ENCODE data around the gene ZNF277.

Gene ZNF277

GRCh38 chr7:112331492-112331891 lies 125.0 kb downstream of the ZNF277 start:
- H3K9me3 Mint-ChIP-seq = no peaks in the 10 kb centered on the region
- DNase-seq (ENCODE audit: low spot score) = no peak
- H3K27ac Mint-ChIP-seq = no peak overlapping the region
- peaks cover 13% of the 10 kb centered on the region for H3K36me3 Mint-ChIP-seq (ENCODE audit: low read depth)
- no peak overlapping the region for H3K4me3 Mint-ChIP-seq
- H3K27me3 Mint-ChIP-seq (ENCODE audit: low read depth) = no peaks in the 10 kb centered on the region
- H3K4me1 Mint-ChIP-seq (ENCODE audit: low read depth) = no peaks in the 10 kb centered on the region

DNA sequence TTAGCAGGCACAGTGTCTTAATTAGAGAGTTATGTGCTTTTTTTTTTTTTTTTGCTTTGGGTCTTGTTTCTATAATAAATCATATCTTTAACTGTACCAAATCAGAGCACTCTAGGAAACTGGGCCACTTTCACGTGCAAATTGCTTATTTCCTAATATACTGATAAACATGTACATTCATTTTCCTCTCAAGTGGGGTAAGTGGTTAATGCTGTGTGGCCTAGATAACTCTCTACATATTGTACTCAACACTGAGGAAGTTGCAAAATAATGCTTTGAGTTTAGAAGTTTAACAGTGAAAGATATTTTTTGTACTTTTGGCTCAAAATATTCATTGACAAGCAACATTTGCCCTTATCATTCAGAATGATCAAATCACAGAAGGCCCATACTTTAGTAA lies 127.9 kb downstream of the ZNF277 start:
- no peaks in the 10 kb centered on the region for H3K9me3 Mint-ChIP-seq
- H3K27ac Mint-ChIP-seq = no peak overlapping the region
- no peaks in the 10 kb centered on the region for H3K4me1 Mint-ChIP-seq (ENCODE audit: low read depth)
- no peak overlapping the region for H3K4me3 Mint-ChIP-seq
- H3K27me3 Mint-ChIP-seq (ENCODE audit: low read depth) = no peaks in the 10 kb centered on the region
- DNase-seq (ENCODE audit: low spot score) = no peak
- H3K36me3 Mint-ChIP-seq (ENCODE audit: low read depth) = peaks cover 10% of the 10 kb centered on the region

DNA sequence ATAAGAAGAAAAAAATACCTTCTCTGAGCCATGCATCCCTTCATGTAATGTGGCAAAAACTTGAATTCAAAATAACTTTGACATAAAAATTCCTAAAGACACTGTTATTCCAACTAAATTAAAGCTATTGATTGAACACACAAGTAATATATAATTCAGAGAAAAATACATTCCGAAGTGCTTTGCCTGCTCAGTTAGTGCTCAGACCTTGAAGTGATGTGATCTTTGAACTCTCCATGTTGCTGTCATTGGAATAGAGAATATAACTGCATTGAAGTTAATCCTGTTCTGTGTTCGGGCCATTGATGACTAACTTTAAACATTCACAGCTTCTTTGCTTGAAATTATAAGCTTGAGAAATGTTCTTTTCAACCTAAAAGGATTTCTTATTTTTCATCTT lies 129.8 kb downstream of the ZNF277 start:
- Mint-ChIP-seq H3K36me3 (ENCODE audit: low read depth) (peaks cover 7% of the 10 kb centered on the region), H3K27me3 (ENCODE audit: low read depth) (no peaks in the 10 kb centered on the region), H3K4me3 (no peak overlapping the region), H3K4me1 (ENCODE audit: low read depth) (no peaks in the 10 kb centered on the region), H3K27ac (no peak overlapping the region), H3K9me3 (no peaks in the 10 kb centered on the region)
- DNase-seq (ENCODE audit: low spot score) = no peak

- H3K9me3 Mint-ChIP-seq = no peaks in the 10 kb centered on the region
- H3K4me1 Mint-ChIP-seq (ENCODE audit: low read depth) = no peaks in the 10 kb centered on the region
- H3K36me3 Mint-ChIP-seq (ENCODE audit: low read depth) = peaks cover 7% of the 10 kb centered on the region
- no peaks in the 10 kb centered on the region for H3K27me3 Mint-ChIP-seq (ENCODE audit: low read depth)
- no peak for DNase-seq (ENCODE audit: low spot score)
- no peak overlapping the region for H3K27ac Mint-ChIP-seq
- H3K4me3 Mint-ChIP-seq = no peak overlapping the region
Measured at GRCh38 chr7:112336936-112337576, 130.6 kb downstream of the ZNF277 start.

- Mint-ChIP-seq H3K27ac (no peak overlapping the region), H3K36me3 (ENCODE audit: low read depth) (peaks cover 10% of the 10 kb centered on the region), H3K27me3 (ENCODE audit: low read depth) (no peaks in the 10 kb centered on the region), H3K4me1 (ENCODE audit: low read depth) (no peaks in the 10 kb centered on the region), H3K4me3 (no peak overlapping the region), H3K9me3 (no peaks in the 10 kb centered on the region)
- DNase-seq (ENCODE audit: low spot score) = no peak
Measured at GRCh38 chr7:112337892-112338291, 131.4 kb downstream of the ZNF277 start.

- Mint-ChIP-seq H3K9me3 (no peaks in the 10 kb centered on the region), H3K27ac (no peak overlapping the region), H3K36me3 (ENCODE audit: low read depth) (peaks cover 16% of the 10 kb centered on the region), H3K27me3 (ENCODE audit: low read depth) (no peaks in the 10 kb centered on the region), H3K4me1 (ENCODE audit: low read depth) (no peaks in the 10 kb centered on the region), H3K4me3 (no peak overlapping the region)
- no peak for DNase-seq (ENCODE audit: low spot score)
Measured at GRCh38 chr7:112338786-112339185, 132.3 kb downstream of the ZNF277 start.

DNA sequence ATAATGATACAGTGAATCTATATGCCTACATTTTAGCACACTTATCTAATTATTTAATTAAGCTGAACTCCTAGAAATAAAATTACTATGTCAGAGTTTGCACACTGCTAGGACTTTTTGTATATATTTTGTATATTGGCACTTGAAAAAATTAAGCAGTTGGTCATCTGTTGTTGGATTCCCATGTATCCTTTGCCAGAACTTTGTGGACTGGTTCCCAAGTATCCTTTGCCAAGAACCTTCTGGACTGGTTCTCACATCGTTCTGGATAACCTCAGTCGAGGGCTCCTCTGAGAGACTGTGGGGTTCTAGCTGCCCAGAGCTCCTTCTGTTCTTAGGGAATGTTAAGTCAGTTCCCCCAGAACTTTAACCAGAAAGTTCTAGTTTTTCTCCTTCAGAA lies 135.0 kb downstream of the ZNF277 start:
- H3K4me1 Mint-ChIP-seq (ENCODE audit: low read depth) = no peaks in the 10 kb centered on the region
- no peak overlapping the region for H3K4me3 Mint-ChIP-seq
- H3K36me3 Mint-ChIP-seq (ENCODE audit: low read depth) = peaks cover 23% of the 10 kb centered on the region
- no peak for DNase-seq (ENCODE audit: low spot score)
- H3K9me3 Mint-ChIP-seq = no peaks in the 10 kb centered on the region
- no peaks in the 10 kb centered on the region for H3K27me3 Mint-ChIP-seq (ENCODE audit: low read depth)
- no peak overlapping the region for H3K27ac Mint-ChIP-seq

GRCh38 chr7:112346381-112347060 lies 140.0 kb downstream of the ZNF277 start:
- Mint-ChIP-seq H3K4me3 (no peak overlapping the region), H3K9me3 (no peaks in the 10 kb centered on the region), H3K4me1 (ENCODE audit: low read depth) (peaks cover 3% of the 10 kb centered on the region), H3K27ac (no peak overlapping the region), H3K36me3 (ENCODE audit: low read depth) (peaks cover 19% of the 10 kb centered on the region), H3K27me3 (ENCODE audit: low read depth) (no peaks in the 10 kb centered on the region)
- no peak for DNase-seq (ENCODE audit: low spot score)

DNA sequence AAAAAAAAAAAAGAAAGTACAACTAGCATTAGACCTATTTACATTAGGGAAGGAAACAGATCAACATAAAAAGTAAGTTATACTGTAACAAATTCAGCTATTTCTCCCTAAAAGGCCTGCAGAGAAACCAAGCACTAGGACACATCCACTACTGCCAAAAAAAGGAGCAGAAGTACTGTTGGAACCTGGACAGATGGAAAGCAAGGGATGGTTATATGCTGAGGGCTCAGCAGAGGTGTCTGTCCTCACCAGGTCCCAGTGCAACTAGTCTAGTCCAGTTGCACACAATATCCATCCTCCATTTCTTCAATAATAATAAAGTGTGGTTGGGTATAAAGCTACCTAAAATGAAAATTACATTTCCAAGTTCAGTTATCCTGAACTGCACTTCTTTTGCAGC lies 140.6 kb downstream of the ZNF277 start:
- H3K4me3 Mint-ChIP-seq = no peak overlapping the region
- H3K36me3 Mint-ChIP-seq (ENCODE audit: low read depth) = peaks cover 19% of the 10 kb centered on the region
- H3K9me3 Mint-ChIP-seq = no peaks in the 10 kb centered on the region

DNA sequence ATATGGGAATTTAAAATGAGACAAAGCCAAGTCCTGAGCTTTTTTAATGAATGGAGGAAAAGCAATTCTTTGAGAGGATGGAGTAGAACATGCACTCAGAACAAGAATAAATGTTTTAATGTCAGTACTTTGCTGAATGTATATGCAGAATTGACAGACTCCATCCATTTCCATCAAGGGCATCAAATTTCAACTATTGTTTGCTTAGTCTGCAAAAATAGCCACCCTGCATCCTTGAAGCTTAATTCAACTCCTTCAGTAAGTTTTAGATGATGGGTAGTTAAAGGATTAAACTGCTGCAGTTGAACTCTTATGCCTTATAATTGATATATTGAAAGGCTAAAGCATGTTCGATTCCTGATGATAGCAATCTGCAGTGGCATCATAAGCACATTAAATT lies 144.1 kb downstream of the ZNF277 start:
- no peaks in the 10 kb centered on the region for H3K27me3 Mint-ChIP-seq (ENCODE audit: low read depth)
- H3K9me3 Mint-ChIP-seq = no peaks in the 10 kb centered on the region
- H3K4me3 Mint-ChIP-seq = no peak overlapping the region
- no peak for DNase-seq (ENCODE audit: low spot score)
- H3K4me1 Mint-ChIP-seq (ENCODE audit: low read depth) = peaks cover 3% of the 10 kb centered on the region
- H3K36me3 Mint-ChIP-seq (ENCODE audit: low read depth) = peaks cover 4% of the 10 kb centered on the region
- H3K27ac Mint-ChIP-seq = no peak overlapping the region

More for the DNA sequence above, 140.6 kb downstream of the ZNF277 start:
- peaks cover 3% of the 10 kb centered on the region for H3K4me1 Mint-ChIP-seq (ENCODE audit: low read depth)
- H3K27ac Mint-ChIP-seq = no peak overlapping the region
- H3K27me3 Mint-ChIP-seq (ENCODE audit: low read depth) = no peaks in the 10 kb centered on the region
- no peak for DNase-seq (ENCODE audit: low spot score)

DNA sequence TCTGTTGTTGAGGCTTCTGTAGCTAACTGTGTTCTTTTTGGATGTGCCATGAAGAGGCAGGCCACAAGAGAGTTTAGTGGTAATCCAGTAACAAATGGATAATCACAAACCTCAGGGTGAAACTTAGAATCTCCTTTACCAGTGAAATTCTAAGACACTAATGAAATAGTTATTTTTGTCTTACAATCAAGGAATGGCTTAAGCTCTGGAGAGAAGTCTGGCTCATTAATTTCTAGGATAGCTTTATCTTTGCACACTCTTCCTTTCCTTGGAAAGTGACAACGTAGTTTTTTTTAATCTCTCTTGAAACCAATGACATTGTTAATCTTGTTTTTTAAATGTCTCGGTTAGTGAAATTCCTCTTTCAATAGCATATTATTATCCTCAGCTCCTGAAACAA lies 150.1 kb downstream of the ZNF277 start:
- no peaks in the 10 kb centered on the region for H3K4me1 Mint-ChIP-seq (ENCODE audit: low read depth)
- H3K27ac Mint-ChIP-seq = no peak overlapping the region
- H3K27me3 Mint-ChIP-seq (ENCODE audit: low read depth) = no peaks in the 10 kb centered on the region
- no peak for DNase-seq (ENCODE audit: low spot score)
- H3K9me3 Mint-ChIP-seq = no peaks in the 10 kb centered on the region
- H3K36me3 Mint-ChIP-seq (ENCODE audit: low read depth) = no peaks in the 10 kb centered on the region
- H3K4me3 Mint-ChIP-seq = no peak overlapping the region

- Mint-ChIP-seq H3K36me3 (ENCODE audit: low read depth) (no peaks in the 10 kb centered on the region), H3K4me3 (no peak overlapping the region), H3K9me3 (no peaks in the 10 kb centered on the region), H3K27ac (no peak overlapping the region), H3K27me3 (ENCODE audit: low read depth) (no peaks in the 10 kb centered on the region), H3K4me1 (ENCODE audit: low read depth) (no peaks in the 10 kb centered on the region)
- DNase-seq (ENCODE audit: low spot score) = no peak
Measured at GRCh38 chr7:112357136-112357535, 150.6 kb downstream of the ZNF277 start.

DNA sequence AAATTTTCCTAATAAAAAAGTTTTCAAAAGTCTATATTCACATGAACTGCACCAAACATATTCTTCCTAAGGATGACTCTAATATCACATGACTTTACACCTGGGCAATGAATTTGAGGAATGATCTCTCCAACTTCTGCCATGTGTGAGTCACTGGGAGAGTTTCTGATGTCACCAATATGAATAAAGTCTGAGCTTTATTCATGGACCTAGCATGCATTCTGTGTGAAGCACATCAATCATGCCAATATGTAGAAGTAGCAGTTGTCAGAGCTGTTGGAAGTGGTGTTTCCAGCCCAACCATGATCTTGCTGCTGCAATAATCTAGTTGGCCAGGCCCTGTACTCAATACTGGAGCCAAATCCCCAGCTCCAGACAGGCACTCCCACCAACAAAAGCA lies 152.0 kb downstream of the ZNF277 start:
- Mint-ChIP-seq H3K36me3 (ENCODE audit: low read depth) (no peaks in the 10 kb centered on the region), H3K4me1 (ENCODE audit: low read depth) (no peaks in the 10 kb centered on the region), H3K27me3 (ENCODE audit: low read depth) (no peaks in the 10 kb centered on the region), H3K27ac (no peak overlapping the region), H3K4me3 (no peak overlapping the region), H3K9me3 (no peaks in the 10 kb centered on the region)
- no peak for DNase-seq (ENCODE audit: low spot score)

DNA sequence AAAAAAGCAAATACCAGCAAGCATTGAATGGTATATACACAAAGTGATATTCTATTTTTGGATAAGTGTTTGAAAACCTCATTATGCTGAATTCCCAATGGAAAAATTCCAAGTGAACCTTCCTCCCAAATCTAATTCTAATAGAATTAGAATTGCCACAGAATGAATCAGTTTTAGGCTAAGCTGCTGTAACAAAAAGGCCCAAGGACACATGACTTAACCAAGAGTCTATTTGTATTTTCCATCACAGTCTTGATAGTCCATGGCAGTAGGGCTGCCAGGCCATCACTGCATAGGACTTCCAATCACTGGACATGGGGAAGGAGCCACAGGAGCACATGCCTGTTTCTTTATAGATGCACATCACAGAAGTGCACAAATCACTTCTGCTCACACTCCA lies 152.6 kb downstream of the ZNF277 start:
- DNase-seq (ENCODE audit: low spot score) = no peak
- H3K36me3 Mint-ChIP-seq (ENCODE audit: low read depth) = no peaks in the 10 kb centered on the region
- no peaks in the 10 kb centered on the region for H3K27me3 Mint-ChIP-seq (ENCODE audit: low read depth)
- no peaks in the 10 kb centered on the region for H3K4me1 Mint-ChIP-seq (ENCODE audit: low read depth)
- H3K9me3 Mint-ChIP-seq = no peaks in the 10 kb centered on the region
- H3K4me3 Mint-ChIP-seq = no peak overlapping the region
- no peak overlapping the region for H3K27ac Mint-ChIP-seq

DNA sequence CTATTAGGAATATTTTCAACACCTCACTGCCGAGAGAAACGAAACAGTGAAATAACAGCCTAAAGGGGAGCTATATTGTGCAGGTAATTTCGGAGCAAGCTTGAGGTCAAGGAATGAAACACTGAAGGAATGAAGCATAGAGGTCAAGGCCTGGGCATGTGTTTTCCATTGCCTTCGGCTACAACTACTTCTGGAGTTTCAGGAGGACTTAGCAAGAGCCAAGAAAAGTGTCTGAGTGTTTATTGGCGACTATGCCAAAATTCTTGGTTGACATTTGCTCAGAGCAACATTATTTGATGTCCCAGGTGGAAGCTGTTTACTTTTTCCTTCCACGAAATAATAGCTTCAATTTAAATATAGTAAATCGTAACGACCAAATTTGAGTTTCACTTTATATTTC lies 154.2 kb downstream of the ZNF277 start:
- Mint-ChIP-seq H3K4me1 (ENCODE audit: low read depth) (no peaks in the 10 kb centered on the region), H3K4me3 (no peak overlapping the region), H3K36me3 (ENCODE audit: low read depth) (no peaks in the 10 kb centered on the region), H3K27ac (no peak overlapping the region), H3K9me3 (no peaks in the 10 kb centered on the region), H3K27me3 (ENCODE audit: low read depth) (no peaks in the 10 kb centered on the region)
- no peak for DNase-seq (ENCODE audit: low spot score)
